SK-N-SH (cell line): ENCODE results near the gene VEGFD. TPM values are rescaled to one million over a fixed set of nuclear protein-coding genes. Genes with fewer than 3 reads are reported as not detected.

Source experiments
- CTCF ChIA-PET: fragments of 300-600, 350-600 bp; formaldehyde crosslinking; extraction: SDS; loops from one replicate; lab custom pipeline; 2021; lab: Yijun Ruan, JAX
- POLR2A ChIA-PET: fragments of 350-600 bp; sonication (Branson Sonifier 250); formaldehyde crosslinking; extraction: SDS; loops from one replicate; lab custom pipeline; 2020; ENCODE audit warnings: antibody characterized with exemption, inconsistent platforms; lab: Yijun Ruan, JAX
- DNase-seq: peaks from one replicate; pipeline ENCODE4 v3.0.0; 2012
- H2AFZ ChIP-seq: fragments of 200-600 bp; sonication (generic); 2 replicates; pipeline ENCODE4 v1.8.1; 2016; ENCODE audit warnings: antibody characterized with exemption, mild to moderate bottlenecking, low read depth
- H3F3A ChIP-seq: fragments of 200-600 bp; sonication (generic); replicated peaks from 2 replicates; pipeline ENCODE3; 2016; ENCODE audit warnings: antibody characterized with exemption, mild to moderate bottlenecking; ENCODE audit not compliant: insufficient read depth
- H3K27ac ChIP-seq, 2 experiments: fragments of 200-500 bp in 1 of 2; fragments of 200-600 bp in 1 of 2; sonication (Bioruptor generic) in 1 of 2; sonication (generic), shearing (Covaris generic) in 1 of 2; 2 replicates each; pipeline versions ENCODE4 v1.5.1 to v1.6.1; 2014 to 2016; ENCODE audit warnings: low read depth in 2 of 2, inconsistent platforms in 1 of 2, low read length in 1 of 2, mild to moderate bottlenecking in 1 of 2, mixed read lengths in 1 of 2
- H3K27me3 ChIP-seq: fragments of 200-600 bp; sonication (generic), shearing (Covaris generic); 2 replicates; pipeline ENCODE4 v1.6.1; 2016; ENCODE audit warnings: mixed run types; ENCODE audit not compliant: insufficient read depth
- H3K36me3 ChIP-seq, 2 experiments: fragments of 200-500 bp in 1 of 2; fragments of 200-600 bp in 1 of 2; sonication (Bioruptor generic) in 1 of 2; sonication (generic) in 1 of 2; replicated peaks in 1 of 2; 2 replicates each; pipeline versions ENCODE3 to v1.5.1; 2014 to 2016; ENCODE audit warnings: low read length in 1 of 2, mild to moderate bottlenecking in 1 of 2; ENCODE audit not compliant: insufficient read depth in 2 of 2, control insufficient read depth in 1 of 2
- H3K4me1 ChIP-seq, 2 experiments: fragments of 200-500 bp in 1 of 2; fragments of 200-600 bp in 1 of 2; sonication (Bioruptor generic) in 1 of 2; sonication (generic), shearing (Covaris generic) in 1 of 2; 2 replicates each; pipeline versions ENCODE4 v1.5.1 to v1.6.1; 2014 to 2016; ENCODE audit warnings: low read depth in 1 of 2, low read length in 1 of 2, mixed run types in 1 of 2; ENCODE audit not compliant: insufficient read depth in 2 of 2, control insufficient read depth in 1 of 2
- H3K4me2 ChIP-seq: fragments of 200-600 bp; sonication (generic), shearing (Covaris generic); 2 replicates; pipeline ENCODE4 v1.6.1; 2017; ENCODE audit warnings: mixed run types
- H3K4me3 ChIP-seq, 2 experiments: fragments of 200-500 bp in 1 of 2; fragments of 200-600 bp in 1 of 2; sonication (Bioruptor generic) in 1 of 2; sonication (generic), shearing (Covaris generic) in 1 of 2; 2 replicates each; pipeline versions ENCODE4 v1.5.1 to v1.8.1; 2014 to 2016; ENCODE audit warnings: low read depth in 2 of 2, inconsistent platforms in 1 of 2, low read length in 1 of 2, mild to moderate bottlenecking in 1 of 2, mixed read lengths in 1 of 2, moderate library complexity in 1 of 2
- H3K79me2 ChIP-seq: fragments of 200-600 bp; sonication (generic); 2 replicates; pipeline ENCODE4 v1.8.1; 2017; ENCODE audit warnings: mild to moderate bottlenecking; ENCODE audit not compliant: insufficient read depth
- H3K9ac ChIP-seq: fragments of 200-600 bp; sonication (generic); 2 replicates; pipeline ENCODE4 v1.6.1; 2017; ENCODE audit warnings: mixed run types
- H3K9me2 ChIP-seq: fragments of 200-600 bp; sonication (generic); 2 replicates; pipeline ENCODE4 v1.6.1; 2017; ENCODE audit warnings: mixed run types
- H3K9me3 ChIP-seq: fragments of 200-600 bp; sonication (generic); 2 replicates; pipeline ENCODE4 v1.6.1; 2017; ENCODE audit warnings: mixed run types, mild to moderate bottlenecking, moderate library complexity
- H4K20me1 ChIP-seq: fragments of 200-600 bp; sonication (generic); 2 replicates; pipeline ENCODE4 v1.6.1; 2017; ENCODE audit warnings: mild to moderate bottlenecking, mixed run types; ENCODE audit not compliant: insufficient read depth
- EP300 ChIP-seq, 2 experiments: IDR thresholded peaks; 2 replicates each; pipeline versions ENCODE4 v1.4.0 to v1.6.1; 2012; ENCODE audit warnings: borderline replicate concordance in 1 of 2, low read depth in 1 of 2, low read length in 1 of 2
- FOSL2 ChIP-seq: IDR thresholded peaks from 2 replicates; pipeline ENCODE4 v1.4.0; 2012; ENCODE audit warnings: low read depth, mild to moderate bottlenecking, moderate library complexity, borderline replicate concordance
- FOXJ3 ChIP-seq: sonication (generic); formaldehyde crosslinking; IDR thresholded peaks from 2 replicates; pipeline ENCODE4 v1.5.1; 2020; ENCODE audit warnings: mild to moderate bottlenecking, missing genetic modification reagents
- MXI1 ChIP-seq: IDR thresholded peaks from 2 replicates; pipeline ENCODE4 v1.6.1; 2012; ENCODE audit warnings: mild to moderate bottlenecking, low read depth, low read length, improper control_type of control experiment
- NRF1 ChIP-seq: IDR thresholded peaks from 2 replicates; pipeline ENCODE4 v1.6.1; 2012; ENCODE audit warnings: low read depth, mild to moderate bottlenecking, low read length
- RCOR1 ChIP-seq: fragments of 150-350 bp; IDR thresholded peaks from 2 replicates; pipeline ENCODE4 v1.6.1; 2017; ENCODE audit warnings: antibody characterized with exemption, low read length
- RFX5 ChIP-seq: IDR thresholded peaks from 2 replicates; pipeline ENCODE4 v1.6.1; 2012; ENCODE audit warnings: mild to moderate bottlenecking, improper control_type of control experiment, low read length
- TAF1 ChIP-seq: IDR thresholded peaks from 2 replicates; pipeline ENCODE4 v1.6.1; 2012; ENCODE audit warnings: low read depth, mild to moderate bottlenecking, low read length, moderate library complexity, borderline replicate concordance
- TCF12 ChIP-seq: IDR thresholded peaks from 2 replicates; pipeline ENCODE4 v1.4.0; 2012
- WGBS: methylation state at CpG from one replicate; pipeline ENCODE4 v1.1.6; 2017; ENCODE audit warnings: low lambda C conversion rate; 5-methylcytosine and 5-hydroxymethylcytosine counted together
- polyA plus RNA-seq, 3 experiments: library from polyadenylated mRNA; depleted of rRNA; stranded (reverse); fragments of >200 nt; gene quantifications; 2 replicates each; pipeline ENCODE4 v1.2.3, GENCODE V29; 2012
- TF ChIP-seq, protein P1 (sequence below): fragments of 200-600 bp; sonication (generic); IDR thresholded peaks from 2 replicates; pipeline ENCODE4 v1.6.1; 2017; ENCODE audit warnings: antibody characterized with exemption, mild to moderate bottlenecking, moderate library complexity
- TF ChIP-seq, protein P2 (sequence below): fragments of 150-350 bp; IDR thresholded peaks from 2 replicates; pipeline ENCODE4 v1.6.1; 2017; ENCODE audit warnings: antibody characterized with exemption, low read length, low read depth, borderline replicate concordance
- TF ChIP-seq, protein P3 (sequence below): IDR thresholded peaks from 2 replicates; pipeline ENCODE4 v1.4.0; 2012; ENCODE audit warnings: low read depth

The VEGFD gene
- polyA plus RNA-seq, 1 of the 3 experiments (the other 2 are of a cell fraction): 5.3 TPM

DNA sequence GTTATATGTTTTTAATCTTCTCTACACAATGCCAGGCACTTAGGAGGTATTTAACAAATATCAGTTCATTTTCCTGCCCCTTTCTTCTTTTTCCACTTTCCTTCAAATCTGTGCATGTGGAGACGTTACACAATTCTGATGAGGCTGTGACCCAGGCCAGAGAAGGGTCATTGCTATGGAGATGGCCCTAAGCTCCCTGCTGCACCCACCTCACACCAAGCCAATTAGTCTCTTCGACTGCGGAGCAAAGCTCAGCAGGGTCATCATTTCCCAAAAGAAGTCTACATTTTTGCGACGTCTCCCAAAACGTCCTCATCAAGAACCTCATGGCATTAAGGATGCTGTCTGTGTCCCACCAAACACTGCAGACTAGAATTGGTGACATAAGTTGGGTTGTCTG is 28.9 kb upstream of the VEGFD start:
- 80% methylated on average over 6 of the region's 6 CpGs for WGBS
- CTCF ChIA-PET: interaction anchor here (1.7 kb wide), 1 partner anchor 54 kb away, joined by 4 read pairs; no protein-coding TSS in a partner anchor
- no peak for TF ChIP-seq TAF1
- no peak for TF ChIP-seq EP300 (IDR thresholded peaks at IDR 0.05; ENCODE audit: borderline replicate concordance in 1 of 2, low read depth in 1 of 2, low read length in 1 of 2)
- TF ChIP-seq FOSL2: no peak
- TF ChIP-seq TCF12: no peak
- TF ChIP-seq, protein P1, sequence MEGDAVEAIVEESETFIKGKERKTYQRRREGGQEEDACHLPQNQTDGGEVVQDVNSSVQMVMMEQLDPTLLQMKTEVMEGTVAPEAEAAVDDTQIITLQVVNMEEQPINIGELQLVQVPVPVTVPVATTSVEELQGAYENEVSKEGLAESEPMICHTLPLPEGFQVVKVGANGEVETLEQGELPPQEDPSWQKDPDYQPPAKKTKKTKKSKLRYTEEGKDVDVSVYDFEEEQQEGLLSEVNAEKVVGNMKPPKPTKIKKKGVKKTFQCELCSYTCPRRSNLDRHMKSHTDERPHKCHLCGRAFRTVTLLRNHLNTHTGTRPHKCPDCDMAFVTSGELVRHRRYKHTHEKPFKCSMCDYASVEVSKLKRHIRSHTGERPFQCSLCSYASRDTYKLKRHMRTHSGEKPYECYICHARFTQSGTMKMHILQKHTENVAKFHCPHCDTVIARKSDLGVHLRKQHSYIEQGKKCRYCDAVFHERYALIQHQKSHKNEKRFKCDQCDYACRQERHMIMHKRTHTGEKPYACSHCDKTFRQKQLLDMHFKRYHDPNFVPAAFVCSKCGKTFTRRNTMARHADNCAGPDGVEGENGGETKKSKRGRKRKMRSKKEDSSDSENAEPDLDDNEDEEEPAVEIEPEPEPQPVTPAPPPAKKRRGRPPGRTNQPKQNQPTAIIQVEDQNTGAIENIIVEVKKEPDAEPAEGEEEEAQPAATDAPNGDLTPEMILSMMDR: no peak
- no peak for TF ChIP-seq RFX5
- TF ChIP-seq, protein P2, sequence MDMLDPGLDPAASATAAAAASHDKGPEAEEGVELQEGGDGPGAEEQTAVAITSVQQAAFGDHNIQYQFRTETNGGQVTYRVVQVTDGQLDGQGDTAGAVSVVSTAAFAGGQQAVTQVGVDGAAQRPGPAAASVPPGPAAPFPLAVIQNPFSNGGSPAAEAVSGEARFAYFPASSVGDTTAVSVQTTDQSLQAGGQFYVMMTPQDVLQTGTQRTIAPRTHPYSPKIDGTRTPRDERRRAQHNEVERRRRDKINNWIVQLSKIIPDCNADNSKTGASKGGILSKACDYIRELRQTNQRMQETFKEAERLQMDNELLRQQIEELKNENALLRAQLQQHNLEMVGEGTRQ: no peak
- no peak for TF ChIP-seq MXI1
- TF ChIP-seq RCOR1: no peak
- Histone ChIP-seq H3K9me3 (no peaks in the 10 kb centered on the region), H3K79me2 (no peaks in the 10 kb centered on the region), H3K9me2 (no peaks in the 10 kb centered on the region), H3K4me1 (peaks cover 0 to 3% of the 10 kb centered on the region in 2 experiments; a peak in 3 of 4 replicates), H3K9ac (no peak overlapping the region), H3K27me3 (no peaks in the 10 kb centered on the region), H2AFZ (no peak overlapping the region), H3F3A (peaks cover 2% of the 10 kb centered on the region), H3K4me3 (no peak overlapping the region), H3K4me2 (no peak overlapping the region), H3K27ac (peak overlapping the region in 1 of 2 experiments; percentile 92; a peak in 1 of 4 replicates), H3K36me3 (no peaks in the 10 kb centered on the region), H4K20me1 (no peaks in the 10 kb centered on the region)
- POLR2A ChIA-PET: no interaction called here
- DNase-seq: no peak

DNA sequence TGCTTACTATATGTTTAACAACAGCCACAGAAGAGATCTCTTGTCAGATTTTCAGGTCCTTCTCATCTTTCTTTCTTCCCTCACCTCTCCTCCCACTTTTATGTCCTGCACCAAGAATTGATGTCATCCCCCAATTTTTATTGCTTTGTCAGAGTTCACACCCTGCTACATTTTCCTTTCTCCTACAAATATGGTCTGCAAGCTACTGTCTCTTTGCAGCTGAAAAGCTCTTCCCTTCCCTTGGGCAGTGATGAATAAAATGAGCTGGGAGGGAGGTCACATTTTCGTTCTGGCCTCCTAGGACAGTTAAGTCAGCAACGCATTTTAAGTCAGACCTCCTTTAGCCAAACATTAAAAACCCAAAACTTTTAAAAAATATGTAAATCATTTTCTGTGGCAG is 26.7 kb upstream of the VEGFD start:
- Histone ChIP-seq H3K4me1 (peaks cover 0 to 11% of the 10 kb centered on the region in 2 experiments; a peak in 3 of 4 replicates), H3K36me3 (no peaks in the 10 kb centered on the region), H3K79me2 (no peaks in the 10 kb centered on the region), H4K20me1 (no peaks in the 10 kb centered on the region), H3K9me2 (no peaks in the 10 kb centered on the region), H3K9ac (no peak overlapping the region), H3K27me3 (no peaks in the 10 kb centered on the region), H3K9me3 (no peaks in the 10 kb centered on the region), H3K4me3 (no peak overlapping the region), H3F3A (no peaks in the 10 kb centered on the region), H2AFZ (no peak overlapping the region), H3K27ac (peak overlapping the region in 1 of 2 experiments; percentile 92; a peak in 2 of 4 replicates), H3K4me2 (no peak overlapping the region)
- ChIA-PET POLR2A (no interaction called here), CTCF (interaction anchor here (0.6 to 1.2 kb wide), 2 partner anchors 57 to 216 kb away, joined by 3 read pairs; no protein-coding TSS in a partner anchor)
- TF ChIP-seq NRF1 (no peak), FOXJ3 (CRISPR knock-in tag) (no peak)
- TF ChIP-seq, protein P3, sequence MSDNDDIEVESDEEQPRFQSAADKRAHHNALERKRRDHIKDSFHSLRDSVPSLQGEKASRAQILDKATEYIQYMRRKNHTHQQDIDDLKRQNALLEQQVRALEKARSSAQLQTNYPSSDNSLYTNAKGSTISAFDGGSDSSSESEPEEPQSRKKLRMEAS: no peak
- WGBS: 86% methylated on average over 2 of the region's 2 CpGs
- no peak for DNase-seq
